GM18507 (cell line): ENCODE measurements around the gene NAT16.

ENCODE experiments used
- DNase-seq: peaks from one replicate; pipeline ENCODE4 v3.0.0; 2011; ENCODE audit warnings: low read depth; ENCODE audit not compliant: insufficient read length; ENCODE audit errors: extremely low spot score
- FAIRE-seq: peaks from 2 replicates; lab custom pipeline; 2011; peaks lifted over from hg19 to GRCh38; lab: Jason Lieb, UNC

Gene NAT16

GRCh38 chr7:101163279-101164070 lies 16.6 kb downstream of the NAT16 start:
- no peak for DNase-seq
- no peak for FAIRE-seq

- DNase-seq = no peak
- no peak for FAIRE-seq
Observed at GRCh38 chr7:101162551-101163278, 17.4 kb downstream of the NAT16 start.

GRCh38 chr7:101161692-101162471 lies 18.2 kb downstream of the NAT16 start:
- DNase-seq (no peak), FAIRE-seq (no peak)

GRCh38 chr7:101160910-101161309 lies 19.2 kb downstream of the NAT16 start:
- no peak for DNase-seq
- no peak for FAIRE-seq

GRCh38 chr7:101159696-101160674 lies 20.1 kb downstream of the NAT16 start:
- FAIRE-seq (no peak), DNase-seq (no peak)

- no peak for DNase-seq
- no peak for FAIRE-seq
Observed at GRCh38 chr7:101156866-101157589, 23.1 kb downstream of the NAT16 start.

GRCh38 chr7:101156277-101156676 lies 23.8 kb downstream of the NAT16 start:
- FAIRE-seq (no peak), DNase-seq (no peak)

GRCh38 chr7:101155303-101155702 lies 24.8 kb downstream of the NAT16 start:
- FAIRE-seq = no peak

GRCh38 chr7:101154693-101155102 lies 25.4 kb downstream of the NAT16 start:
- FAIRE-seq (no peak), DNase-seq (no peak)

More at GRCh38 chr7:101155303-101155702, 24.8 kb downstream of the NAT16 start:
- DNase-seq = no peak

- FAIRE-seq = peak; percentile 93
Observed at GRCh38 chr7:101153969-101154692, 26.0 kb downstream of the NAT16 start, which contains the start of gene AP1S1. TSS of gene AP1S1 (plus strand) at chr7:101154476. CDS start at chr7:101154515, 39 bp downstream.

GRCh38 chr7:101151908-101152651 lies 28.0 kb downstream of the NAT16 start:
- DNase-seq = no peak
- FAIRE-seq = no peak

More at GRCh38 chr7:101153969-101154692, 26.0 kb downstream of the NAT16 start, which contains the start of gene AP1S1:
- peak; percentile 96 for DNase-seq

GRCh38 chr7:101140746-101141382 lies 39.2 kb downstream of the NAT16 start:
- FAIRE-seq = no peak
- DNase-seq = no peak

- FAIRE-seq = no peak
- no peak for DNase-seq
Observed at GRCh38 chr7:101140339-101140699, 39.8 kb downstream of the NAT16 start.

- peak; percentile 60 for FAIRE-seq
- no peak for DNase-seq
Observed at GRCh38 chr7:101138213-101138870, 41.8 kb downstream of the NAT16 start.

GRCh38 chr7:101137651-101138212 lies 42.4 kb downstream of the NAT16 start:
- FAIRE-seq (no peak), DNase-seq (no peak)
